B cell (primary cell): ENCODE measurements around the gene CFAP100. TPM values are rescaled to one million over a fixed set of nuclear protein-coding genes. Genes with fewer than 3 reads are reported as not detected.

ENCODE experiments used
- ATAC-seq: fragments of 200-7000 bp; cut with Tn5 transposase; one replicate; pipeline ENCODE4 v1.10.0; 2021; ENCODE audit warnings: low read depth, mild to moderate bottlenecking, moderate number of reproducible peaks, moderate library complexity
- CTCF ChIA-PET: fragments of 350-600 bp; sonication (Branson Sonifier 250); formaldehyde crosslinking; loops from one replicate; lab custom pipeline; 2021; ENCODE audit warnings: antibody characterized with exemption, inconsistent platforms; lab: Charles Lee
- POLR2A ChIA-PET: fragments of 350-600 bp; sonication (Branson Sonifier 250); formaldehyde crosslinking; loops from one replicate; lab custom pipeline; 2021; ENCODE audit warnings: antibody characterized with exemption; lab: Charles Lee
- DNase-seq: peaks from one replicate; pipeline ENCODE4 v3.0.0; 2013
- H2AFZ ChIP-seq: 2 replicates; pipeline ENCODE4 v1.6.1; 2012; ENCODE audit warnings: mild to moderate bottlenecking, low read depth, low read length; ENCODE audit not compliant: insufficient read depth, poor library complexity, severe bottlenecking
- H3K27ac ChIP-seq, 2 donors: 1 replicate in 1 of 2; 2 replicates in 1 of 2; pipeline ENCODE4 v1.5.1; 2012 to 2013; ENCODE audit warnings: low read length in 2 of 2, mild to moderate bottlenecking in 2 of 2, moderate library complexity in 1 of 2
- H3K27me3 ChIP-seq, 4 experiments: fragments of 200-600 bp in 1 of 4; sonication (generic) in 1 of 4; replicated peaks in 1 of 4; 1 replicate in 2 of 4; 2 replicates in 2 of 4; pipeline versions ENCODE4 v1.6.1 to v1.7.0; 2013 to 2016; ENCODE audit warnings: low read length in 3 of 4, mild to moderate bottlenecking in 2 of 4, mixed read lengths in 1 of 4, moderate library complexity in 1 of 4; ENCODE audit not compliant: insufficient read depth in 4 of 4, control insufficient read depth in 3 of 4; ENCODE audit errors: control extremely low read depth in 1 of 4
- H3K36me3 ChIP-seq, 2 experiments: replicated peaks in 1 of 2; 1 replicate in 1 of 2; 2 replicates in 1 of 2; pipeline versions ENCODE4 v1.6.1 to v1.7.1; 2013; ENCODE audit warnings: low read length in 1 of 2; ENCODE audit not compliant: insufficient read depth in 2 of 2, control insufficient read depth in 1 of 2; ENCODE audit errors: control extremely low read depth in 1 of 2, extremely low read depth in 1 of 2
- H3K4me1 ChIP-seq, 2 donors: fragments of 200-600 bp in 1 of 2; sonication (generic) in 1 of 2; 1 replicate in 1 of 2; 2 replicates in 1 of 2; pipeline versions ENCODE4 v1.5.1 to v1.6.1; 2013 to 2017; ENCODE audit warnings: low read length in 2 of 2; ENCODE audit not compliant: control insufficient read depth in 2 of 2, insufficient read depth in 2 of 2
- H3K4me2 ChIP-seq: replicated peaks from 2 replicates; pipeline ENCODE3; 2012; ENCODE audit warnings: mild to moderate bottlenecking, low read depth, low read length; ENCODE audit not compliant: poor library complexity, severe bottlenecking
- H3K4me3 ChIP-seq, 5 experiments: fragments of 200-600 bp in 1 of 5; sonication (generic) in 1 of 5; 1 replicate in 3 of 5; 2 replicates in 2 of 5; pipeline versions ENCODE4 v1.5.1 to v1.7.0; 2011 to 2016; ENCODE audit warnings: low read length in 4 of 5, mild to moderate bottlenecking in 4 of 5, low read depth in 2 of 5, control low read depth in 1 of 5, moderate library complexity in 1 of 5; ENCODE audit not compliant: insufficient read depth in 1 of 5; ENCODE audit errors: control extremely low read depth in 1 of 5, extremely low read depth in 1 of 5
- H3K79me2 ChIP-seq: fragments of 200-600 bp; sonication (generic); one replicate; pipeline ENCODE4 v1.6.0; 2016; ENCODE audit warnings: low read length; ENCODE audit not compliant: control insufficient read depth, insufficient read depth
- H3K9ac ChIP-seq: fragments of 200-600 bp; sonication (generic); 2 replicates; pipeline ENCODE4 v1.6.1; 2017; ENCODE audit warnings: mild to moderate bottlenecking, low read length, moderate library complexity
- H3K9me3 ChIP-seq, 3 donors: one replicate each; pipeline versions ENCODE4 v1.6.1 to v1.7.1; 2013; ENCODE audit warnings: low read length in 2 of 3; ENCODE audit not compliant: control insufficient read depth in 2 of 3, insufficient read depth in 1 of 3; ENCODE audit errors: control extremely low read depth in 1 of 3
- H4K20me1 ChIP-seq: 2 replicates; pipeline ENCODE4 v1.6.0; 2012; ENCODE audit warnings: mild to moderate bottlenecking, low read length; ENCODE audit not compliant: insufficient read depth, control insufficient read depth, poor library complexity, severe bottlenecking
- H3K27ac Mint-ChIP-seq: one replicate; pipeline ENCODE4 v1.8.0; 2021; ENCODE audit warnings: mixed read lengths
- H3K27me3 Mint-ChIP-seq: one replicate; pipeline ENCODE4 v1.8.0; 2021; ENCODE audit warnings: mixed read lengths
- H3K4me1 Mint-ChIP-seq: one replicate; pipeline ENCODE4 v1.8.0; 2021; ENCODE audit warnings: mixed read lengths
- H3K4me3 Mint-ChIP-seq: one replicate; pipeline ENCODE4 v1.8.0; 2021; ENCODE audit warnings: mixed read lengths
- H3K9me3 Mint-ChIP-seq: one replicate; pipeline ENCODE4 v1.8.0; 2022; ENCODE audit warnings: mixed read lengths; ENCODE audit not compliant: insufficient read depth
- EZH2 ChIP-seq: IDR thresholded peaks from 2 replicates; pipeline ENCODE4 v1.6.1; 2012; ENCODE audit warnings: borderline replicate concordance, low read depth, mild to moderate bottlenecking, moderate library complexity, low read length; ENCODE audit not compliant: insufficient read depth, poor library complexity, severe bottlenecking
- WGBS: methylation state at CpG from one replicate; pipeline ENCODE4 v1.1.5; 2013; ENCODE audit warnings: missing lambda C conversion rate; ENCODE audit not compliant: insufficient coverage; 5-methylcytosine and 5-hydroxymethylcytosine counted together
- intact Hi-C: fragments of 100-400 bp; cut with micrococcal nuclease; formaldehyde crosslinking; loops from one replicate; pipeline ENCODE4 v1.10.0; 2022
- polyA plus RNA-seq: library from polyadenylated mRNA; depleted of rRNA; stranded (reverse); fragments of >200 nt; gene quantifications from 2 replicates; pipeline ENCODE4 v1.2.3, GENCODE V29; 2012
- total RNA-seq, 2 donors: library from RNA; stranded (reverse); fragments of 120-200 nt in 1 of 2; gene quantifications; 1 replicate in 1 of 2; 2 replicates in 1 of 2; pipeline versions ENCODE4 v1.2.3 to v1.2.4, GENCODE V29; 2013 to 2022
- TF ChIP-seq, protein P1 (sequence below): fragments of 200-600 bp; IDR thresholded peaks from one replicate; pipeline ENCODE4 v1.8.0; 2022; ENCODE audit warnings: antibody characterized with exemption, mild to moderate bottlenecking

Gene CFAP100
- total and polyA plus RNA-seq, 2 donors (not counting 1 experiment from before 2014, with no cell fraction given) = not detected

GRCh38 chr3:126454437-126455198, 59.9 kb downstream of the CFAP100 start:
- ChIA-PET POLR2A (no interaction called here), CTCF (no interaction called here)
- H3K27ac ChIP-seq = no peak overlapping the region
- H2AFZ ChIP-seq = no peak overlapping the region
- Mint-ChIP-seq H3K4me3 (no peak overlapping the region), H3K9me3 (no peaks in the 10 kb centered on the region), H3K27ac (no peak overlapping the region), H3K4me1 (no peaks in the 10 kb centered on the region), H3K27me3 (no peaks in the 10 kb centered on the region)
- intact Hi-C loops = no loop called here
- no peaks in the 10 kb centered on the region for H3K4me1 ChIP-seq
- H3K79me2 ChIP-seq = peaks cover 26% of the 10 kb centered on the region
- no peak overlapping the region for H3K4me2 ChIP-seq
- peaks cover 80% of the 10 kb centered on the region for H4K20me1 ChIP-seq
- TF ChIP-seq, protein P1, sequence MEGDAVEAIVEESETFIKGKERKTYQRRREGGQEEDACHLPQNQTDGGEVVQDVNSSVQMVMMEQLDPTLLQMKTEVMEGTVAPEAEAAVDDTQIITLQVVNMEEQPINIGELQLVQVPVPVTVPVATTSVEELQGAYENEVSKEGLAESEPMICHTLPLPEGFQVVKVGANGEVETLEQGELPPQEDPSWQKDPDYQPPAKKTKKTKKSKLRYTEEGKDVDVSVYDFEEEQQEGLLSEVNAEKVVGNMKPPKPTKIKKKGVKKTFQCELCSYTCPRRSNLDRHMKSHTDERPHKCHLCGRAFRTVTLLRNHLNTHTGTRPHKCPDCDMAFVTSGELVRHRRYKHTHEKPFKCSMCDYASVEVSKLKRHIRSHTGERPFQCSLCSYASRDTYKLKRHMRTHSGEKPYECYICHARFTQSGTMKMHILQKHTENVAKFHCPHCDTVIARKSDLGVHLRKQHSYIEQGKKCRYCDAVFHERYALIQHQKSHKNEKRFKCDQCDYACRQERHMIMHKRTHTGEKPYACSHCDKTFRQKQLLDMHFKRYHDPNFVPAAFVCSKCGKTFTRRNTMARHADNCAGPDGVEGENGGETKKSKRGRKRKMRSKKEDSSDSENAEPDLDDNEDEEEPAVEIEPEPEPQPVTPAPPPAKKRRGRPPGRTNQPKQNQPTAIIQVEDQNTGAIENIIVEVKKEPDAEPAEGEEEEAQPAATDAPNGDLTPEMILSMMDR = no peak
- TF ChIP-seq EZH2 = no peak
- WGBS = 96% methylated on average over 5 of the region's 6 CpGs
- ATAC-seq = no peak
- no peak overlapping the region for H3K9ac ChIP-seq
- H3K4me3 ChIP-seq = no peak overlapping the region
- H3K9me3 ChIP-seq = no peaks in the 10 kb centered on the region
- H3K36me3 ChIP-seq = peaks cover 1 to 79% of the 10 kb centered on the region in 2 experiments
- H3K27me3 ChIP-seq = no peaks in the 10 kb centered on the region
- DNase-seq = no peak

- ChIA-PET POLR2A (no interaction called here), CTCF (no interaction called here)
- intact Hi-C loops = no loop called here
- H3K4me3 ChIP-seq = no peak overlapping the region
- 75% methylated on average over 4 of the region's 4 CpGs for WGBS
- H3K9me3 ChIP-seq = no peaks in the 10 kb centered on the region
- no peaks in the 10 kb centered on the region for H3K4me1 ChIP-seq
- no peak for DNase-seq
- H3K27me3 ChIP-seq = no peaks in the 10 kb centered on the region
- no peak overlapping the region for H3K9ac ChIP-seq
- Mint-ChIP-seq H3K27me3 (no peaks in the 10 kb centered on the region), H3K4me1 (no peaks in the 10 kb centered on the region), H3K27ac (no peak overlapping the region), H3K9me3 (no peaks in the 10 kb centered on the region), H3K4me3 (no peak overlapping the region)
- no peak for ATAC-seq
- H3K79me2 ChIP-seq = peaks cover 37% of the 10 kb centered on the region
- H4K20me1 ChIP-seq = peaks cover 85% of the 10 kb centered on the region
- TF ChIP-seq, protein P1 = no peak
- no peak for TF ChIP-seq EZH2
- no peak overlapping the region for H2AFZ ChIP-seq
- no peak overlapping the region for H3K4me2 ChIP-seq
- H3K36me3 ChIP-seq = peaks cover 4 to 80% of the 10 kb centered on the region in 2 experiments
- H3K27ac ChIP-seq = no peak overlapping the region
Measured at GRCh38 chr3:126456211-126456610, 61.5 kb downstream of the CFAP100 start.
